ENCODE results near the gene PMP22.

The PMP22 gene

GRCh38 chr17:15265131-15265530, at the start of gene PMP22:
Gene PMP22, minus strand, starts transcription at chr17:15265326. Its CDS starts 4,599 bp downstream, at chr17:15260727.
- no peak for DNase-seq

GRCh38 chr17:15311996-15312395, 46.9 kb upstream of the PMP22 start:
- no peak for DNase-seq

- no peak for DNase-seq
Observed at GRCh38 chr17:15309793-15310192, 44.7 kb upstream of the PMP22 start.

GRCh38 chr17:15309236-15309635, 44.1 kb upstream of the PMP22 start:
- no peak for DNase-seq

GRCh38 chr17:15308758-15309157, 43.6 kb upstream of the PMP22 start:
- DNase-seq: no peak

- no peak for DNase-seq
Observed at GRCh38 chr17:15307710-15308111, 42.6 kb upstream of the PMP22 start.

GRCh38 chr17:15303851-15304250, 38.7 kb upstream of the PMP22 start:
- no peak for DNase-seq

- no peak for DNase-seq
Observed at GRCh38 chr17:15303268-15303667, 38.1 kb upstream of the PMP22 start.

GRCh38 chr17:15301845-15302244, 36.7 kb upstream of the PMP22 start:
- DNase-seq: no peak

GRCh38 chr17:15298176-15298575, 33.0 kb upstream of the PMP22 start:
- no peak for DNase-seq

GRCh38 chr17:15293558-15293957, 28.4 kb upstream of the PMP22 start:
- DNase-seq: no peak

- DNase-seq: no peak
Observed at GRCh38 chr17:15291674-15292361, 26.7 kb upstream of the PMP22 start.

GRCh38 chr17:15290605-15291004, 25.5 kb upstream of the PMP22 start:
- no peak for DNase-seq

- no peak for DNase-seq
Observed at GRCh38 chr17:15289285-15290183, 24.4 kb upstream of the PMP22 start.

- DNase-seq: no peak
Observed at GRCh38 chr17:15288859-15289258, 23.7 kb upstream of the PMP22 start.

- DNase-seq: no peak
Observed at GRCh38 chr17:15287538-15288267, 22.6 kb upstream of the PMP22 start.

- no peak for DNase-seq
Observed at GRCh38 chr17:15285466-15285865, 20.3 kb upstream of the PMP22 start.

- DNase-seq: no peak
Observed at GRCh38 chr17:15284537-15284936, 19.4 kb upstream of the PMP22 start.

- DNase-seq: no peak
Observed at GRCh38 chr17:15284107-15284506, 19.0 kb upstream of the PMP22 start.

- DNase-seq: no peak
Observed at GRCh38 chr17:15281909-15282308, 16.8 kb upstream of the PMP22 start.

GRCh38 chr17:15278924-15279477, 13.9 kb upstream of the PMP22 start:
- no peak for DNase-seq

GRCh38 chr17:15278380-15278779, 13.3 kb upstream of the PMP22 start:
- DNase-seq: no peak

GRCh38 chr17:15274017-15274416, 8.9 kb upstream of the PMP22 start:
- DNase-seq: no peak

Data from stimulated activated CD4-positive, alpha-beta T cell treated with anti-CD3 and anti-CD28 coated beads, Interleukin-12 subunit alpha, Interleukin-12 subunit beta, amount 100 ng/mL, for 4 hours (primary cell).